GM21529 (cell line): ENCODE measurements around the gene MALAT1.
A peak's percentile ranks its signal among the peaks of the same experiment; 100 is the strongest.
"Not testable (repeated sequence)": the region's sequence is repeated elsewhere in the genome, so short reads cannot be mapped to it uniquely, and the experiment has no call there.

ENCODE experiments used
- ATAC-seq: cut with Tn5 transposase; IDR thresholded peaks from one replicate; pipeline ENCODE4 v1.9.1; 2021; ENCODE audit not compliant: unreplicated experiment

The MALAT1 gene

GRCh38 chr11:65516135-65516968 lies 17.5 kb downstream of the MALAT1 start:
- no peak for ATAC-seq

- ATAC-seq, result not testable (repeated sequence)
Observed at GRCh38 chr11:65518941-65519549, 20.2 kb downstream of the MALAT1 start.

- ATAC-seq, result not testable (repeated sequence)
Observed at GRCh38 chr11:65521777-65522521, 23.1 kb downstream of the MALAT1 start.

GRCh38 chr11:65522718-65523630 lies 24.1 kb downstream of the MALAT1 start:
- not testable (repeated sequence) for ATAC-seq

- ATAC-seq, result not testable (repeated sequence)
Observed at GRCh38 chr11:65523631-65523968, 24.8 kb downstream of the MALAT1 start.

- no peak for ATAC-seq
Observed at GRCh38 chr11:65524014-65524740, 25.3 kb downstream of the MALAT1 start.

- ATAC-seq, result peak; percentile 61
Observed at GRCh38 chr11:65524741-65525545, 26.1 kb downstream of the MALAT1 start, which contains the start of gene SCYL1. SCYL1 (plus strand) TSS chr11:65525083; CDS start chr11:65525154, 71 bp downstream.

- no peak for ATAC-seq
Observed at GRCh38 chr11:65525546-65526480, 27.0 kb downstream of the MALAT1 start.

GRCh38 chr11:65526744-65527143 lies 27.9 kb downstream of the MALAT1 start:
- ATAC-seq, result no peak

- ATAC-seq, result no peak
Observed at GRCh38 chr11:65528819-65529350, 30.0 kb downstream of the MALAT1 start.

GRCh38 chr11:65529475-65530156 lies 30.8 kb downstream of the MALAT1 start:
- ATAC-seq, result no peak

- ATAC-seq, result no peak
Observed at GRCh38 chr11:65530157-65530496, 31.3 kb downstream of the MALAT1 start.

GRCh38 chr11:65532388-65533064 lies 33.7 kb downstream of the MALAT1 start:
- no peak for ATAC-seq

- ATAC-seq, result no peak
Observed at GRCh38 chr11:65535102-65535501, 36.3 kb downstream of the MALAT1 start.

GRCh38 chr11:65536412-65537295 lies 37.8 kb downstream of the MALAT1 start:
- ATAC-seq, result no peak

GRCh38 chr11:65537296-65537597 lies 38.4 kb downstream of the MALAT1 start:
- no peak for ATAC-seq
